IPS-11a (cell line): Measurements from ENCODE around the gene ADGRB2.

ENCODE experiments used
- H3K4me3 ChIP-seq: one replicate; pipeline ENCODE4 v1.5.1; 2013; ENCODE audit warnings: low read depth, low read length, control low read depth

ADGRB2 gene

GRCh38 chr1:31704271-31705079 lies 59.7 kb downstream of the ADGRB2 start:
- no peak overlapping the region for H3K4me3 ChIP-seq

- peak within 1 kb of the TSS; percentile 35 for H3K4me3 ChIP-seq
Measured at GRCh38 chr1:31703431-31704270, 60.5 kb downstream of the ADGRB2 start, which contains the start of gene COL16A1. Gene COL16A1 (minus strand): TSS chr1:31704017. CDS start chr1:31702193, 1,824 bp downstream.

DNA sequence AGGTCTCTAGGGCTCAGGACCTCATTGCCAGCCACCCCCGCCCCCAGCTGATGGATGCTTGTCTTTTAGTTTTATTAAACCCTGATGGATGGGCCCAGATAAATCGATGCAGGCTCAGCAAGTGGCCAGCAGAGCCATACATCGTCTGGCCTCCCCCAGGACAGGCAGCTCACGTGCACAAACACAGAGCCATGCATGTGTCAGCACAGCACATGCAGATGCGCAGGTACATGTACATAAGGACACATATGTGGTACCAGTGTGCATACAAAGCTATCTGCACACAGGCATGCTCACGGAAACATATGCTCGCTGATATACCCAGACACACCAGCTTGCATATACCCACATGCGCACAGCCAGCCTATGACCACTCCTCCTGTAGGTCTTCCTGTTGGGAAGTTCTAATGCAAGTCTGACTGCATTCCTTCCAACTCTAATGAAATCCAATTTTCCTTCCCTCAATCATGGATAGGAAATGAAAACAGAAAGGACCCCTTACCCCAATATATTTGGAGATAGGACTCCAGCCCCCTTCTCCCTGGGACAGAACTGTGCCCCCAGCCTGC lies 61.2 kb downstream of the ADGRB2 start:
- H3K4me3 ChIP-seq, result no peak overlapping the region

GRCh38 chr1:31701091-31701736 lies 62.9 kb downstream of the ADGRB2 start:
- H3K4me3 ChIP-seq, result no peak overlapping the region

DNA sequence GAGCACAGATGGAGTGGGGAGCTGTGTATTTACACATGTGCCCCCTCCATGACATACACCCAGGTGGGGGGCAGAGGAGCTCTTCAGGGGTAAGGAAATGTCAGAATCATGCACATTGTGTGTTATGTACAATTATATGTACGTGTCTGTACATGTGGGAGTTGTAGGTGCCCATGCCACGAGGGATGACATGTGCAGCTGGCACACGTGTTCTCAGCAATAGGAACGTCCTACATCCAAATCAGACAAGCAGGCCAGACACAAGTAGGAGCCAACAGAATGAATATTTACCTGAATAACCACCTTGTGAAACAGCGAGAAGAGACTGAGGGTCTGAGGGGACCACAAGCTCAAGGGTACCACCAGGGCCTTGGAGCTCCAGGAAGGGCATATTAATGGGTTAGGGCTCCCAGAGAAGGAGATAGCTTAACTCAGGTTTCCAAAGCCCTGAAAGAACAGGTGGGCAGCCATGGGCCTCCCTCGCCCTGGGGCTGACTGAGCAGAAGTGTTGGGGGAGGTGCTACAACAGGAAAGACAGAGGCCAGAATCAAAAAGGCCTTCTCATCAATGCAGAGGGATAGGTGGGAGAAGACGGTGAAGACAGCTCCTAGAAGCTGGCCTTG lies 63.6 kb downstream of the ADGRB2 start:
- no peak overlapping the region for H3K4me3 ChIP-seq

DNA sequence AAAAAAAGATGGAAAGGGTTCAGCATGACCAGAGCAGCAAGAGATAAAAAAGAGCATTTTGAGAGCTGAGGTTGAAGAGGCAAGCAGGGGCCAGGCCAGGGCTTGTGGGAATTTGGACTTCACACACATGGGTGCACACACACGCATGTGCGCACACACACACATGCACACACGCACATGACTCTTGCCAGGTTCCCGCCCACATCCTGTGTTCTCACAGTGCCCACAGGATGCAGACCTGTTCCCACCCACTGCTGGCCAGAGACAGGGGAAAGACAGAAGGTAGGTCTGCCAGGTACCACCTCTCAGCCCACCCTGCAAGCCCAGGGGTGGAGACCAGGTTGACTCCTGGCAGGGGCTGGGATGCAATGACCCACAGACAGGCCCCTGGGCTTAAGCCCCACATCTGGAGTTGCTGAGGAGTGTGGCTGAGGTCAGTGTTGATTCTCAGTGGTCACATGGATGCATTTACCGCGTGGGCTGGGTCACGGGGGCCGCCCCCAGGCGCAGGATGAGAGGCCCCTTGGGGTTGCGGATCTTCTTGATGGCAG lies 64.7 kb downstream of the ADGRB2 start:
- H3K4me3 ChIP-seq, result no peak overlapping the region

DNA sequence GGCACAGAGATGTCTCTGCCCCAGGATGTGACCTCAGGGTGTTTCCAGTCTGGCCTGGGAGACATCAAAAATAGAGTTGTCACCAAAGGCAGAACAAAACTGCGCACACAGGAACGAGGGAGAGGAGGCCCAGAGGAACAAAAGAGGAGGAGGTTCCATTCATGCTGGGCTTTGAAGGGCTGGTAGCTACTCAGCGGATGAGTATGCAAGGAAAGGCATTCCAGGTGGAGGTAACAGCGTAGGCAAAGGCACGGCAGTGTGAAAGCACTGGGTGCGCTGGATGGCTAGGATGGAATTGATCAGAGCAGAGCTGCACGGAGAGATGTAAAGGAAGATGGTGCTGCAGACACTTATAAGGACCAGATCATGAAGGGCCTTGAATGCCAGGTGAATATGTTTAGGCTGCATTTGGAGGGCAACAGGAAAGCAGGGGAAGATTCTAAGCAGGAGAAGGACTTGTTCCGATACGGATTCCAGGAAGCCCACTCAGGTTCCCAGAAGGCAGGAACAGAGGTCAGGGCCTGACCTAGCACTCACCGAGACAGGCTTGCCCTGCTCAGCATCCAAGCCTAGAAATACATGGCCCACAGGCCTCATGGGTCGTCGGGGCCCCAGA lies 66.7 kb downstream of the ADGRB2 start:
- H3K4me3 ChIP-seq, result no peak overlapping the region

DNA sequence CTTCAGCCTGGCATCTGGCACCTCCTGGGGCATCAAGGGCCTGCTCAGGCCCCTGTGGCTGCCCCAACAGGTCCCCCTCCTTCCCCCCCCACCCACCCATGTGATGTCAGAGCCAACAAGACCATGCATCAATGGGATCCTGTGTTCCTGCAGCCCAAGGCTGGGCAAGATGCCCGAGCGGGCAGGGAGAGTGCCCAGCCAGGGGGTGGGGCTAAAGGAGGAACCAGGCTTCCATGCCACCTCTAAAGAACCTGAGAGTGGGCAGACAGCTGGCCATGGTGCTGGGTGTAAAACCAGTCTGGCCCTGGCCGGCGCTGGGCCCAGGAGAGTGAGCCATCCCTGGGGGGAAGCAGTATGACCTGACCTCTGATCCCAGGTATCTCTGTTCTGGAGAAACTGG lies 67.9 kb downstream of the ADGRB2 start:
- H3K4me3 ChIP-seq, result no peak overlapping the region

GRCh38 chr1:31695327-31695726 lies 68.8 kb downstream of the ADGRB2 start:
- no peak overlapping the region for H3K4me3 ChIP-seq

DNA sequence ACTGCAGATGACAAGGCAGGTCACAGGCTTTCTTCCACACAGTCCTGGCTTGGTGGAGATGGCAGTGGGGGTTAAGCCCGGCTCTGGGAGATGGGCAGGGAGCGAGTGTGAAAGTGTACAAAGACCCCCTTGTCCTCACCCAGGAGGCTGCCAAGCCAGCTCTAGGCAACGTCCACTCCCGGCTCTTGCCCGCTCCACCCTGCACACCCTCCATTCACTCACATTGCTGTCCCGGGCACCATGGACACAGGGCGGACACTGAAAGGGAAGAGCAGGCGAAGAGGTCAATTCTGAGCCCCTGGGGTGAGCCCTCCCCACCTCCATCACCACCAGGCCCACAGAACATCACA lies 69.2 kb downstream of the ADGRB2 start:
- H3K4me3 ChIP-seq, result no peak overlapping the region

DNA sequence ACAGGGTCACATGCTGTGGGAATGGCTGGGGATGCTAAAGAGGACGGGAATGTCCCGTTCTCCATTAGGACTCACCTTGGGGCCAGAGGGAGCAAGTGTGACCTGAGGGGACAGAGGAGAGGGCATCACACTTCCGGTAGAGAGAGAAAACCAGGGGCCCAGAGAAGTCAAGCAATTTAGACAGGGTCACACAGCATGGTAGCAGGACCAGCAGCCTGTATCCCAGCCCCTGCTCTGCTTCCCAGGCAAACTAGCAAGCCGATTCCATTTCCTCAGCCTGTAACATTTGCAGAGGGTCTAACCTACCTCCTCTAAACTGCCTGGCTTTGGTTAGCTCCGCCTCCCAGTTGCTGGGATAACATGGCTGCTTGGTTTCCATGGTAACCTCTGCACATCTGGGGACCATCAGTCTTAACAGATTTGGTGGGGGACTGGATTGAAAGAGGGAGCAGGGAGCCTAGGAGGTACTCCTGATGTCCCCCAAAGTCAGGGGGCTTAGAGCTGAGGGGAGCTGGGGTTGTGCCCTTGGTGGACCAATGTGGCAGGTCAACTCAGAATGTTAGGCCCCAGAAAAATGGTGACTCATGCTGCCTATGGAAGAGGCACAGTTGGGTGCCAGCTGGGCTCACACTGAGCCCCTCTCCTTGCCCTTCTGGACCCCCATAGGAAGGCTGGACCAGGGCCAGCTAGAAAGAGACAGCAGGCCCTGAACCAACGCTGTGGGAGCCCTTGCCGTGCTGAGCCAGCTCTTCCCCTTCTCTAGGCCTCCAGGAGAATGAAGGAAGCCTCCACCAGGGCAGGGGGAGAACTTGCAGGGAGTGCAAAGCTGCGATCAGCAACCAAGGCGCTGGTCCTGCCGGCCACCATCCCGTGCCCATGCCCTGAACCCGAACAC lies 69.8 kb downstream of the ADGRB2 start:
- no peak overlapping the region for H3K4me3 ChIP-seq

GRCh38 chr1:31693231-31693630 lies 70.9 kb downstream of the ADGRB2 start:
- no peak overlapping the region for H3K4me3 ChIP-seq

GRCh38 chr1:31691951-31692350 lies 72.2 kb downstream of the ADGRB2 start:
- no peak overlapping the region for H3K4me3 ChIP-seq

- no peak overlapping the region for H3K4me3 ChIP-seq
Measured at GRCh38 chr1:31691446-31691845, 72.7 kb downstream of the ADGRB2 start.

GRCh38 chr1:31690921-31691320 lies 73.2 kb downstream of the ADGRB2 start:
- H3K4me3 ChIP-seq, result no peak overlapping the region

DNA sequence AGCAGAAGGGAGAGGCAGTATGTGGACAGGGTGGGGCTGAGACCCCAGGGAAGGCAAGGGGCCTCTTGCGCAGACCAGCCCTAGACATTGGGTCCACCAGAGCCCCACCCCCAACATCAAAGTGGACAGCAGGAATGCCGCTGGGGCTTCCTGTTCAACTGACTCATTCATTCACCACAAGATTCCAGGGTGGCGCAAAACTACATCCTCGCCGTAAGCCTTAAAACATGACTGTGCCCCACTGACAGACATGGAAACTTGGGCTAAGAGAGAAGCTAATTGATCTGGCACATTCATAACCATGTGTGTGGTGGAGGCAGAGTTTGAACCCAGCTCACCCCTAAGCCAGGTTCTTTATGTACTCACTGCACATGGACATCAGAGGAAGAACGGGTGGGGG lies 74.3 kb downstream of the ADGRB2 start:
- H3K4me3 ChIP-seq, result no peak overlapping the region

DNA sequence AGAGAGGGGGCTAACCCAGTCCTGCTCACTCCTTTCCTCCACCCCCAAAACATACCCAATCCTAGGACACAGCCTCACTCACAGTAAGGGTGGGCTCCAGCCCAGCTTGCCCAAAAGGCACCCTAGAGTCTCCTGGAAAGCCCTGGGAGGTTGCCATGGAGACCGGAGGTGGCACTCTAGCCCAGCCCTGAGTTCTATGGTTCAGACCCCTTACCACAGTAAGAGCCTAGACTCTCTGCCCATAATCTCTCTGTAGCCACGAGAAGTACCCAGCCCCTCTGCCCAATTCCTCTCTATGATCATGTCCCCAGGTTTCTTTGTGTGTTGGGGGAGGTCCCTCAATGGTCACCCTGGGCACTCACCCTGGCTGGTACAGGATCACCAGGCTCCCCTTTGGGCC lies 74.8 kb downstream of the ADGRB2 start:
- H3K4me3 ChIP-seq, result no peak overlapping the region

DNA sequence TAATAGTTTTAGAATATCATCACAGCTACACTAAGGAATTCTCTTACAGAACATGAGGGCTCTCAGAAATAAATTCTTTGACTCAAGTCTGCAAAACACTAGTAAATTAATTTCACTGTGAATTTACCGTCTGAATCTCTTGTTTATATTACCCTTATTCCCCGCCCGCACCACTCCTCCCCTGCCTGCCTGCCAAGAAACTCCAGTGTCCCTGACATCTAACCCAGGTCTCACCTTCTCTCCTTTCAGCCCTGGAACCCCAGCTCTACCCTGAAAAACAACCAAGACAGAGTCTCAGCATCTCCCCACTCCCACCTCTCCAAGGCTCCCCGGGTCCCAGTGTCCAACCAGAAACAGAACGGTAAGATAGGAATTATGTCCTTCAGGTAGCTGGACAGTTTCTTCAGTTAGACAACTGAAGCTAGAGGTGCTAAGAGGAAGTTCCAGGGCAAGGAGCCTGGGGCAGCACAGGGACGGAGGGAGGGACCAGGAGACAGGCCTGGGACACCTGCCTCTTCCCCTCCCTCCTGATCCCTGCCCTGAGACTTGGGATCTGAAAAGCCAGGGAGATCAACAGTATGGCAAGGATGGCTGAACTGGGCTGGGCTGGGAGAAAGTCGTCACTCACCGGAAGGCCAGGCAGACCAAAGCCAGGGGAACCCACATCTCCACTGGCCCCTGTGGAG lies 75.8 kb downstream of the ADGRB2 start:
- H3K4me3 ChIP-seq, result no peak overlapping the region

- no peak overlapping the region for H3K4me3 ChIP-seq
Measured at GRCh38 chr1:31687601-31688000, 76.5 kb downstream of the ADGRB2 start.
